BLaER1 treated with 17β-estradiol and CSF1 and Interleukin-3, amounts not matched to agents 10 nM and 100 nM (cell line): ENCODE measurements around the gene GCHFR.

Experiments used
- H3K27ac ChIP-seq, 11 experiments: shearing (Covaris generic); formaldehyde crosslinking; 2 replicates each; pipeline ENCODE4 v1.8.1; 2022
- H3K27me3 ChIP-seq, 11 experiments: shearing (Covaris generic); formaldehyde crosslinking; 2 replicates each; pipeline ENCODE4 v1.8.1; 2022
- H3K36me3 ChIP-seq, 11 experiments: shearing (Covaris generic); formaldehyde crosslinking; 2 replicates each; pipeline ENCODE4 v1.8.1; 2022
- H3K4me1 ChIP-seq, 10 experiments: shearing (Covaris generic); formaldehyde crosslinking; 2 replicates each; pipeline ENCODE4 v1.8.1; 2022
- H3K4me2 ChIP-seq, 11 experiments: shearing (Covaris generic); formaldehyde crosslinking; 2 replicates each; pipeline ENCODE4 v1.8.1; 2022
- H3K4me3 ChIP-seq, 10 experiments: shearing (Covaris generic); formaldehyde crosslinking; 2 replicates each; pipeline ENCODE4 v1.8.1; 2022
- H3K9ac ChIP-seq, 11 experiments: shearing (Covaris generic); formaldehyde crosslinking; 2 replicates each; pipeline ENCODE4 v1.8.1; 2022
- H3K9me3 ChIP-seq, 11 experiments: shearing (Covaris generic); formaldehyde crosslinking; replicated peaks in 1 of 11; 2 replicates each; pipeline ENCODE4 v1.8.1; 2022
- H4K20me1 ChIP-seq, 11 experiments: shearing (Covaris generic); formaldehyde crosslinking; 2 replicates each; pipeline ENCODE4 v1.8.1; 2022
- Cebpa-rat ChIP-seq, 11 experiments: shearing (Covaris generic); IDR thresholded peaks; 2 replicates each; pipeline ENCODE4 v1.8.1; 2022

GCHFR gene

GRCh38 chr15:40737048-40737447, 26.8 kb upstream of the GCHFR start:
- H3K4me2 ChIP-seq = no peak overlapping the region
- peak overlapping the region in 1 of 11 experiments; percentile 9; a peak in 1 of 22 replicates for H3K9ac ChIP-seq
- H3K4me3 ChIP-seq = no peak overlapping the region
- no peaks in the 10 kb centered on the region for H3K9me3 ChIP-seq
- no peak for TF ChIP-seq Cebpa-rat (IDR thresholded peaks at IDR 0.05)
- peaks cover 0 to 12% (median 8%) of the 10 kb centered on the region in 10 experiments; a peak in 10 of 20 replicates for H3K4me1 ChIP-seq
- H3K27ac ChIP-seq = no peak overlapping the region
- H3K36me3 ChIP-seq = peaks cover 88 to 100% (median 100%) of the 10 kb centered on the region in 11 experiments
- H4K20me1 ChIP-seq = peaks cover 0 to 30% (median 0%) of the 10 kb centered on the region in 11 experiments; a peak in 4 of 22 replicates
- no peaks in the 10 kb centered on the region for H3K27me3 ChIP-seq

GRCh38 chr15:40739047-40739446, 24.8 kb upstream of the GCHFR start:
- Histone ChIP-seq H3K36me3 (peaks cover 86 to 100% (median 100%) of the 10 kb centered on the region in 11 experiments), H3K4me2 (no peak overlapping the region), H3K27me3 (no peaks in the 10 kb centered on the region), H4K20me1 (peaks cover 0 to 41% (median 9%) of the 10 kb centered on the region in 11 experiments; a peak in 9 of 22 replicates), H3K27ac (no peak overlapping the region), H3K9ac (no peak overlapping the region), H3K4me1 (peaks cover 10 to 23% (median 20%) of the 10 kb centered on the region in 10 experiments), H3K4me3 (no peak overlapping the region), H3K9me3 (no peaks in the 10 kb centered on the region)
- TF ChIP-seq Cebpa-rat (IDR thresholded peaks at IDR 0.05) = no peak

- Histone ChIP-seq H3K9ac (peak overlapping the region in 1 of 11 experiments; percentile 35; a peak in 1 of 22 replicates), H3K9me3 (no peaks in the 10 kb centered on the region), H3K4me1 (peaks cover 17 to 31% (median 28%) of the 10 kb centered on the region in 10 experiments), H3K4me3 (no peak overlapping the region), H3K27me3 (no peaks in the 10 kb centered on the region), H4K20me1 (peaks cover 0 to 49% (median 17%) of the 10 kb centered on the region in 11 experiments; a peak in 14 of 22 replicates), H3K27ac (no peak overlapping the region), H3K36me3 (peaks cover 78 to 100% (median 98%) of the 10 kb centered on the region in 11 experiments), H3K4me2 (no peak overlapping the region)
- TF ChIP-seq Cebpa-rat (IDR thresholded peaks at IDR 0.05) = no peak
These were observed 24.0 kb upstream of the GCHFR start for GRCh38 chr15:40739854-40740253.

- Histone ChIP-seq H3K4me3 (no peak overlapping the region), H3K4me1 (peaks cover 30 to 49% (median 43%) of the 10 kb centered on the region in 10 experiments), H3K9me3 (no peaks in the 10 kb centered on the region), H3K27ac (peak overlapping the region in 7 of 11 experiments; percentile 32 to 66 (median 39); a peak in 10 of 22 replicates), H3K4me2 (peak overlapping the region; percentile 22 to 76 (median 52)), H4K20me1 (peaks cover 0 to 71% (median 36%) of the 10 kb centered on the region in 11 experiments; a peak in 15 of 22 replicates), H3K36me3 (peaks cover 54 to 94% (median 79%) of the 10 kb centered on the region in 11 experiments), H3K27me3 (no peaks in the 10 kb centered on the region), H3K9ac (peak overlapping the region in 7 of 11 experiments; percentile 7 to 54 (median 37); a peak in 11 of 22 replicates)
- no peak for TF ChIP-seq Cebpa-rat (IDR thresholded peaks at IDR 0.05)
These were observed 20.4 kb upstream of the GCHFR start for GRCh38 chr15:40743485-40743901.

- peaks cover 0 to 66% (median 36%) of the 10 kb centered on the region in 11 experiments; a peak in 15 of 22 replicates for H4K20me1 ChIP-seq
- H3K9ac ChIP-seq = peak overlapping the region in 8 of 11 experiments; percentile 3 to 54 (median 32); a peak in 13 of 22 replicates
- H3K4me1 ChIP-seq = peaks cover 30 to 49% (median 43%) of the 10 kb centered on the region in 10 experiments
- peak overlapping the region in 7 of 11 experiments; percentile 32 to 66 (median 39); a peak in 13 of 22 replicates for H3K27ac ChIP-seq
- peaks cover 54 to 94% (median 78%) of the 10 kb centered on the region in 11 experiments for H3K36me3 ChIP-seq
- H3K9me3 ChIP-seq = no peaks in the 10 kb centered on the region
- 0 out of 22 replicates have a peak, but pooled peaks of 1 of the 11 experiments have one; percentile 37 for TF ChIP-seq Cebpa-rat (IDR thresholded peaks at IDR 0.05)
- no peaks in the 10 kb centered on the region for H3K27me3 ChIP-seq
- no peak overlapping the region for H3K4me3 ChIP-seq
- peak overlapping the region; percentile 22 to 76 (median 52) for H3K4me2 ChIP-seq
These were observed 19.7 kb upstream of the GCHFR start for GRCh38 chr15:40743921-40744814.

GRCh38 chr15:40744815-40745152, 19.1 kb upstream of the GCHFR start:
- Histone ChIP-seq H3K4me1 (peaks cover 30 to 49% (median 43%) of the 10 kb centered on the region in 10 experiments), H3K9ac (peak overlapping the region in 5 of 11 experiments; percentile 1 to 51 (median 21); a peak in 5 of 22 replicates), H3K36me3 (peaks cover 54 to 94% (median 78%) of the 10 kb centered on the region in 11 experiments), H3K4me2 (peak overlapping the region in 9 of 11 experiments; percentile 1 to 76 (median 21); a peak in 13 of 22 replicates), H4K20me1 (peaks cover 0 to 60% (median 36%) of the 10 kb centered on the region in 11 experiments; a peak in 15 of 22 replicates), H3K9me3 (no peaks in the 10 kb centered on the region), H3K4me3 (no peak overlapping the region), H3K27ac (peak overlapping the region in 4 of 11 experiments; percentile 11 to 66 (median 20); a peak in 5 of 22 replicates), H3K27me3 (no peaks in the 10 kb centered on the region)
- no peak for TF ChIP-seq Cebpa-rat (IDR thresholded peaks at IDR 0.05)

- TF ChIP-seq Cebpa-rat (IDR thresholded peaks at IDR 0.05) = peak in 4 of 11 experiments; percentile 18 to 60 (median 38); a peak in 5 of 22 replicates
- Histone ChIP-seq H3K9me3 (no peaks in the 10 kb centered on the region), H3K4me1 (peaks cover 30 to 49% (median 43%) of the 10 kb centered on the region in 10 experiments), H3K9ac (peak overlapping the region in 7 of 11 experiments; percentile 1 to 27 (median 23); a peak in 4 of 22 replicates), H3K4me2 (peak overlapping the region in 7 of 11 experiments; percentile 13 to 52 (median 32); a peak in 9 of 22 replicates), H4K20me1 (peaks cover 0 to 59% (median 36%) of the 10 kb centered on the region in 11 experiments; a peak in 15 of 22 replicates), H3K27me3 (no peaks in the 10 kb centered on the region), H3K27ac (no peak overlapping the region), H3K4me3 (no peak overlapping the region), H3K36me3 (peaks cover 54 to 94% (median 78%) of the 10 kb centered on the region in 11 experiments)
These were observed 16.9 kb upstream of the GCHFR start for GRCh38 chr15:40746916-40747418.
